Measurements from ENCODE around the gene TMEM175.

DNA sequence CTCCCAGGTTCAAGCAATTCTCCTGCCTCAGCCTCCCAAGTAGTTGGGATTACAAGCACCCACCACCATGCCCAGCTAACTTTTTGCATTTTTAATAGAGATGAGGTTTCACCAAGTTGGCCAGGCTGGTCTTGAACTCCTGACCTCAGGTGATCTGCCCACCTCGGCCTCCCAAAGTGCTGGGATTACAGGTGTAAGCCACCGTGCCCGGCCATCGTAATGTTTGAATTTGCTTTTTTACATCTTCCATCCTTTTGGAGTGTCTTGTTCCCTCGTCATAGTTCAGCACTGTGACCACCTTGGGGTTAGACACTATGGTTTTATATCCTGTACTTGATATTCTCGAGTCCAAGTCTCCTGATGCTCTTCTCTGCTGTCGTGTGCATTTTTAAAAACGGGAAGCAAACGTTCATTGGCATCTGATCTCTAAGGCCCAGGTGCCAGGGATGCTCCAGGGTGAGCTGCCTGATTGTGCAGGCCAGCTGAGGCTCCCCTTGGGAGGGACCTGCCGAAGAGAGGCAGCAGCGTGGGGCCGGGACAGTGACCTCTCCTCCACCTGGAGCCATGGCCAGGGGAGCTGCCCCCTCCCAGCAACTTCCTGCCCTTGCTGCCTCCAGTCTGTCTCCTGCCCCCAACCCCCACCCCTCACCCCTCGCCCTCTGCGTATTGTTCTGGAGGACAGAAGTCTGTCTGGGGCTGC is 24.4 kb downstream of the TMEM175 start:
- TF ChIP-seq ZNF157 (tag by site-specific recombination; IDR thresholded peaks at IDR 0.05), result no peak
- TF ChIP-seq, protein P1, sequence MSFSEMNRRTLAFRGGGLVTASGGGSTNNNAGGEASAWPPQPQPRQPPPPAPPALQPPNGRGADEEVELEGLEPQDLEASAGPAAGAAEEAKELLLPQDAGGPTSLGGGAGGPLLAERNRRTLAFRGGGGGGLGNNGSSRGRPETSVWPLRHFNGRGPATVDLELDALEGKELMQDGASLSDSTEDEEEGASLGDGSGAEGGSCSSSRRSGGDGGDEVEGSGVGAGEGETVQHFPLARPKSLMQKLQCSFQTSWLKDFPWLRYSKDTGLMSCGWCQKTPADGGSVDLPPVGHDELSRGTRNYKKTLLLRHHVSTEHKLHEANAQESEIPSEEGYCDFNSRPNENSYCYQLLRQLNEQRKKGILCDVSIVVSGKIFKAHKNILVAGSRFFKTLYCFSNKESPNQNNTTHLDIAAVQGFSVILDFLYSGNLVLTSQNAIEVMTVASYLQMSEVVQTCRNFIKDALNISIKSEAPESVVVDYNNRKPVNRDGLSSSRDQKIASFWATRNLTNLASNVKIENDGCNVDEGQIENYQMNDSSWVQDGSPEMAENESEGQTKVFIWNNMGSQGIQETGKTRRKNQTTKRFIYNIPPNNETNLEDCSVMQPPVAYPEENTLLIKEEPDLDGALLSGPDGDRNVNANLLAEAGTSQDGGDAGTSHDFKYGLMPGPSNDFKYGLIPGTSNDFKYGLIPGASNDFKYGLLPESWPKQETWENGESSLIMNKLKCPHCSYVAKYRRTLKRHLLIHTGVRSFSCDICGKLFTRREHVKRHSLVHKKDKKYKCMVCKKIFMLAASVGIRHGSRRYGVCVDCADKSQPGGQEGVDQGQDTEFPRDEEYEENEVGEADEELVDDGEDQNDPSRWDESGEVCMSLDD (tag by site-specific recombination; IDR thresholded peaks at IDR 0.05), result no peak
- TF ChIP-seq ZNF423 (tag by site-specific recombination; IDR thresholded peaks at IDR 0.05), result no peak
- TF ChIP-seq CTCF (tag by site-specific recombination; IDR thresholded peaks at IDR 0.05), result no peak
- TF ChIP-seq RBAK (tag by site-specific recombination; IDR thresholded peaks at IDR 0.05), result no peak
- TF ChIP-seq, protein P2, sequence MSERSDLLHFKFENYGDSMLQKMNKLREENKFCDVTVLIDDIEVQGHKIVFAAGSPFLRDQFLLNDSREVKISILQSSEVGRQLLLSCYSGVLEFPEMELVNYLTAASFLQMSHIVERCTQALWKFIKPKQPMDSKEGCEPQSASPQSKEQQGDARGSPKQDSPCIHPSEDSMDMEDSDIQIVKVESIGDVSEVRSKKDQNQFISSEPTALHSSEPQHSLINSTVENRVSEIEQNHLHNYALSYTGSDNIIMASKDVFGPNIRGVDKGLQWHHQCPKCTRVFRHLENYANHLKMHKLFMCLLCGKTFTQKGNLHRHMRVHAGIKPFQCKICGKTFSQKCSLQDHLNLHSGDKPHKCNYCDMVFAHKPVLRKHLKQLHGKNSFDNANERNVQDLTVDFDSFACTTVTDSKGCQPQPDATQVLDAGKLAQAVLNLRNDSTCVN (tag by site-specific recombination; optimal IDR thresholded peaks at IDR 0.05), result no peak
- TF ChIP-seq ZNF121 (tag by site-specific recombination; IDR thresholded peaks at IDR 0.05), result no peak
- no peak for TF ChIP-seq ZNF660 (tag by site-specific recombination; IDR thresholded peaks at IDR 0.05)
- TF ChIP-seq ZNF350 (tag by site-specific recombination; IDR thresholded peaks at IDR 0.05), result no peak

Measured in HEK293 (cell line).